ENCODE data around the gene ZDHHC14. TPM values are rescaled to one million over a fixed set of nuclear protein-coding genes. Genes with fewer than 3 reads are reported as not detected.
A peak's percentile ranks its signal among the peaks of the same experiment; 100 is the strongest.

The ZDHHC14 gene
- total RNA-seq, 1 donor from 2014 or later, result 1.8 TPM

GRCh38 chr6:157471895-157472686, 91.1 kb downstream of the ZDHHC14 start:
- no peak overlapping the region for H3K4me3 ChIP-seq (ENCODE audit: low read depth, low read length)
- no peaks in the 10 kb centered on the region for H3K36me3 ChIP-seq (ENCODE audit: control insufficient read depth, insufficient read depth, low read length)
- FAIRE-seq (no peak), DNase-seq (ENCODE audit: low read depth) (no peak)
- no peaks in the 10 kb centered on the region for H3K27me3 ChIP-seq (ENCODE audit: control insufficient read depth, insufficient read depth, low read length)
- TF ChIP-seq CTCF (IDR thresholded peaks at IDR 0.05; ENCODE audit: insufficient read depth, low read length, severe bottlenecking), result no peak

- no peaks in the 10 kb centered on the region for H3K27me3 ChIP-seq (ENCODE audit: control insufficient read depth, insufficient read depth, low read length)
- DNase-seq (ENCODE audit: low read depth) (no peak), FAIRE-seq (no peak)
- no peaks in the 10 kb centered on the region for H3K36me3 ChIP-seq (ENCODE audit: control insufficient read depth, insufficient read depth, low read length)
- H3K4me3 ChIP-seq (ENCODE audit: low read depth, low read length), result no peak overlapping the region
- TF ChIP-seq CTCF (IDR thresholded peaks at IDR 0.05; ENCODE audit: insufficient read depth, low read length, severe bottlenecking), result no peak
Measured at GRCh38 chr6:157476797-157477196, 95.8 kb downstream of the ZDHHC14 start.

GRCh38 chr6:157478926-157479325, 97.9 kb downstream of the ZDHHC14 start:
- Histone ChIP-seq H3K27me3 (ENCODE audit: control insufficient read depth, insufficient read depth, low read length) (no peaks in the 10 kb centered on the region), H3K4me3 (ENCODE audit: low read depth, low read length) (no peak overlapping the region), H3K36me3 (ENCODE audit: control insufficient read depth, insufficient read depth, low read length) (no peaks in the 10 kb centered on the region)
- TF ChIP-seq CTCF (IDR thresholded peaks at IDR 0.05; ENCODE audit: insufficient read depth, low read length, severe bottlenecking), result no peak
- FAIRE-seq, result peak; percentile 18
- DNase-seq (ENCODE audit: low read depth), result no peak

- FAIRE-seq, result peak; percentile 47
- H3K4me3 ChIP-seq (ENCODE audit: low read depth, low read length), result no peak overlapping the region
- no peak for TF ChIP-seq CTCF (IDR thresholded peaks at IDR 0.05; ENCODE audit: insufficient read depth, low read length, severe bottlenecking)
- DNase-seq (ENCODE audit: low read depth), result no peak
- H3K27me3 ChIP-seq (ENCODE audit: control insufficient read depth, insufficient read depth, low read length), result no peaks in the 10 kb centered on the region
- no peaks in the 10 kb centered on the region for H3K36me3 ChIP-seq (ENCODE audit: control insufficient read depth, insufficient read depth, low read length)
Measured at GRCh38 chr6:157479464-157480303, 98.7 kb downstream of the ZDHHC14 start.

GRCh38 chr6:157481189-157481864, 100.3 kb downstream of the ZDHHC14 start:
- DNase-seq (ENCODE audit: low read depth) (no peak), FAIRE-seq (no peak)
- no peak for TF ChIP-seq CTCF (IDR thresholded peaks at IDR 0.05; ENCODE audit: insufficient read depth, low read length, severe bottlenecking)
- no peaks in the 10 kb centered on the region for H3K27me3 ChIP-seq (ENCODE audit: control insufficient read depth, insufficient read depth, low read length)
- H3K4me3 ChIP-seq (ENCODE audit: low read depth, low read length), result no peak overlapping the region
- no peaks in the 10 kb centered on the region for H3K36me3 ChIP-seq (ENCODE audit: control insufficient read depth, insufficient read depth, low read length)

Measured in bronchial epithelial cell (primary cell).